GM12878 (cell line): Measurements from ENCODE around the gene PRM3. TPM values are rescaled to one million over a fixed set of nuclear protein-coding genes. Genes with fewer than 3 reads are reported as not detected.

Source experiments
- ATAC-seq: fragments of 200-7000 bp; cut with Tn5 transposase; 3 replicates; pipeline ENCODE4 v1.9.1; 2020; ENCODE audit warnings: mild to moderate bottlenecking, moderate library complexity
- BruUV-seq: library from RNA; stranded (reverse); fragments of 400-500 nt; replicated peaks from 2 replicates; lab custom pipeline; 2021; lab: Mats Ljungman, UMichigan
- CTCF ChIA-PET: fragments of 300-600 bp; sonication (Branson Sonifier 250); formaldehyde crosslinking; extraction: SDS; loops from one replicate; lab custom pipeline; 2021; ENCODE audit warnings: inconsistent platforms; lab: Yijun Ruan, JAX
- POLR2A ChIA-PET: fragments of 350-600 bp; formaldehyde crosslinking; extraction: SDS; loops from one replicate; lab custom pipeline; 2021; ENCODE audit warnings: inconsistent platforms; lab: Charles Lee
- RAD21 ChIA-PET: fragments of 300-600 bp; sonication (Branson Sonifier 250); formaldehyde crosslinking; loops from one replicate; lab custom pipeline; 2023; ENCODE audit warnings: antibody characterized with exemption; ENCODE audit not compliant: unreplicated experiment; lab: Charles Lee
- SMC1A ChIA-PET: fragments of 300-600 bp; sonication (Branson Sonifier 250); formaldehyde crosslinking; loops from one replicate; lab custom pipeline; 2023; ENCODE audit not compliant: unreplicated experiment, uncharacterized antibody; lab: Charles Lee
- DNase-seq: peaks from one replicate; pipeline ENCODE4 v3.0.0-alpha.2; 2011; ENCODE audit warnings: low read depth, low spot score
- FAIRE-seq: peaks from 3 replicates; lab custom pipeline; 2011; peaks lifted over from hg19 to GRCh38; lab: Jason Lieb, UNC
- H2AFZ ChIP-seq: 2 replicates; pipeline ENCODE4 v1.6.0; 2011; ENCODE audit warnings: low read depth, low read length, control low read depth; ENCODE audit not compliant: control insufficient read depth
- H3K27ac ChIP-seq: 2 replicates; pipeline ENCODE4 v1.5.1; 2011; ENCODE audit warnings: control low read depth; ENCODE audit not compliant: control insufficient read depth, insufficient read depth
- H3K27me3 ChIP-seq, 2 experiments: replicated peaks in 1 of 2; 2 replicates each; pipeline versions ENCODE4 v1.6.0 to v1.6.1; 2011; ENCODE audit warnings: low read length in 1 of 2; ENCODE audit not compliant: control insufficient read depth in 2 of 2, insufficient read depth in 2 of 2
- H3K36me3 ChIP-seq, 2 experiments: 2 replicates each; pipeline ENCODE4 v1.5.1; 2011; ENCODE audit warnings: low read length in 1 of 2; ENCODE audit not compliant: control insufficient read depth in 2 of 2, insufficient read depth in 2 of 2
- H3K4me1 ChIP-seq: 2 replicates; pipeline ENCODE4 v1.6.1; 2011; ENCODE audit warnings: mild to moderate bottlenecking, low read length, moderate library complexity, mixed read lengths; ENCODE audit not compliant: control insufficient read depth, insufficient read depth
- H3K4me2 ChIP-seq: 2 replicates; pipeline ENCODE4 v1.6.0; 2011; ENCODE audit warnings: control low read depth; ENCODE audit not compliant: control insufficient read depth, insufficient read depth
- H3K4me3 ChIP-seq: fragments of 200-600 bp; sonication (generic); 2 replicates; pipeline ENCODE4 v1.5.1; 2016
- H3K79me2 ChIP-seq: 2 replicates; pipeline ENCODE4 v1.6.0; 2011; ENCODE audit warnings: low read length; ENCODE audit not compliant: control insufficient read depth, insufficient read depth
- H3K9ac ChIP-seq: 2 replicates; pipeline ENCODE4 v1.8.0; 2011; ENCODE audit warnings: low read length, control low read depth, mixed read lengths; ENCODE audit not compliant: control insufficient read depth, insufficient read depth
- H3K9me3 ChIP-seq: replicated peaks from 3 replicates; pipeline ENCODE4 v1.5.1; 2011; ENCODE audit warnings: mild to moderate bottlenecking, low read length; ENCODE audit not compliant: control insufficient read depth, insufficient read depth
- H4K20me1 ChIP-seq: 2 replicates; pipeline ENCODE4 v1.6.0; 2011; ENCODE audit not compliant: control insufficient read depth, insufficient read depth
- BCL11A ChIP-seq: IDR thresholded peaks from 2 replicates; pipeline ENCODE4 v1.6.1; 2011; ENCODE audit warnings: low read depth, low read length
- CBFB ChIP-seq: IDR thresholded peaks from 2 replicates; pipeline ENCODE4 v1.6.1; 2016; ENCODE audit warnings: antibody characterized with exemption, low read depth
- CREM ChIP-seq: IDR thresholded peaks from 2 replicates; pipeline ENCODE4 v1.6.1; 2014; ENCODE audit warnings: antibody characterized with exemption, low read depth
- FOS ChIP-seq: IDR thresholded peaks from 3 replicates; pipeline ENCODE4 v1.6.1; 2011; ENCODE audit warnings: borderline replicate concordance; ENCODE audit not compliant: insufficient read length; ENCODE audit errors: extremely low read depth
- HCFC1 ChIP-seq: fragments of 150-350 bp; IDR thresholded peaks from 2 replicates; pipeline ENCODE4 v1.6.1; 2014; ENCODE audit warnings: low read length
- JUNB ChIP-seq: IDR thresholded peaks from 2 replicates; pipeline ENCODE4 v1.6.1; 2016; ENCODE audit warnings: antibody characterized with exemption, mild to moderate bottlenecking
- MXI1 ChIP-seq: fragments of 150-350 bp; IDR thresholded peaks from 2 replicates; pipeline ENCODE4 v1.6.1; 2011; ENCODE audit warnings: low read depth, mild to moderate bottlenecking, inconsistent platforms, low read length, improper control_type of control experiment
- NR2C2 ChIP-seq: IDR thresholded peaks from 2 replicates; pipeline ENCODE4 v1.6.1; 2011; ENCODE audit warnings: borderline replicate concordance, low read depth; ENCODE audit not compliant: control insufficient read depth, insufficient read length
- NR2F1 ChIP-seq: fragments of 450-650 bp; conservative IDR thresholded peaks from 2 replicates; pipeline ENCODE4 v1.6.1; 2017; ENCODE audit warnings: mild to moderate bottlenecking
- POU2F2 ChIP-seq: IDR thresholded peaks from 3 replicates; pipeline ENCODE4 v1.6.1; 2011; ENCODE audit warnings: low read depth, mild to moderate bottlenecking, low read length, borderline replicate concordance
- SMARCA5 ChIP-seq: fragments of 450-650 bp; IDR thresholded peaks from 2 replicates; pipeline ENCODE4 v1.6.1; 2017; ENCODE audit warnings: mild to moderate bottlenecking
- ZBED1 ChIP-seq: IDR thresholded peaks from 2 replicates; pipeline ENCODE4 v1.6.1; 2016; ENCODE audit warnings: borderline replicate concordance
- ZNF217 ChIP-seq: fragments of 450-650 bp; IDR thresholded peaks from 2 replicates; pipeline ENCODE4 v1.6.1; 2017; ENCODE audit warnings: antibody characterized with exemption, mild to moderate bottlenecking
- WGBS: methylation state at CpG from one replicate; pipeline ENCODE4 v1.1.6; 2016; ENCODE audit warnings: low lambda C conversion rate; ENCODE audit not compliant: insufficient replicate concordance, insufficient coverage; ENCODE audit errors: missing lambda C conversion rate; 5-methylcytosine and 5-hydroxymethylcytosine counted together
- in situ Hi-C: fragments of 300-500 bp; cut with MboI; formaldehyde crosslinking; loops from 9 replicates; pipeline ENCODE4 v1.14.3; 2018; ENCODE audit warnings: mixed read lengths
- intact Hi-C: fragments of 100-400 bp; cut with micrococcal nuclease; formaldehyde crosslinking; loops from one replicate; pipeline ENCODE4 v1.14.2; 2022; ENCODE audit not compliant: unreplicated experiment
- polyA plus RNA-seq, 11 experiments: library from polyadenylated mRNA; depleted of rRNA in 4 of 11; unstranded in 6 of 11; stranded (reverse) in 5 of 11; fragments of >200 nt; fragmentation: Nextera tagmentation in 4 of 11; fragmentation: Illumina TruSeq in 1 of 11; extraction: Ambion mirVana in 4 of 11; extraction: Trizol in 1 of 11; gene quantifications; 1 replicate in 1 of 11; 2 replicates in 10 of 11; pipeline versions ENCODE4 v1.2.1 to v1.2.3, GENCODE V29; 2011 to 2016; ENCODE audit warnings: inconsistent platforms in 2 of 11, missing spikeins in 2 of 11, low read depth in 1 of 11
- total RNA-seq, 4 experiments: library from RNA; depleted of rRNA in 3 of 4; stranded (reverse); fragments of >200 nt in 3 of 4; fragmentation: Illumina TruSeq in 1 of 4; extraction: Trizol in 1 of 4; gene quantifications; 2 replicates each; pipeline versions ENCODE4 v1.2.1 to v1.2.3, GENCODE V29; 2013 to 2021
- TF ChIP-seq, protein P1 (sequence below): IDR thresholded peaks from 2 replicates; pipeline ENCODE4 v1.6.1; 2012; ENCODE audit warnings: low read depth, low read length, improper control_type of control experiment
- TF ChIP-seq, protein P2 (sequence below), 3 experiments: IDR thresholded peaks in 2 of 3; conservative IDR thresholded peaks in 1 of 3; 2 replicates each; pipeline ENCODE4 v1.5.1; 2011; ENCODE audit warnings: low read depth in 3 of 3, low read length in 3 of 3, mild to moderate bottlenecking in 3 of 3, control low read depth in 2 of 3, moderate library complexity in 2 of 3, inconsistent platforms in 1 of 3, mixed read lengths in 1 of 3; ENCODE audit not compliant: control insufficient read depth in 2 of 3, insufficient read depth in 1 of 3; ENCODE audit errors: extremely low read depth in 1 of 3
- TF ChIP-seq, protein P3 (sequence below): fragments of 450-650 bp; IDR thresholded peaks from 2 replicates; pipeline ENCODE4 v1.6.1; 2017; ENCODE audit warnings: low read depth, mild to moderate bottlenecking, moderate library complexity
- TF ChIP-seq, protein P4 (sequence below): IDR thresholded peaks from 2 replicates; pipeline ENCODE4 v1.6.1; 2012; ENCODE audit warnings: low read depth, low read length, improper control_type of control experiment

PRM3 gene
- total and polyA plus RNA-seq, 10 of the 15 experiments (the other 5 are each of a cell fraction or from before 2014, with no cell fraction given): not detected

DNA sequence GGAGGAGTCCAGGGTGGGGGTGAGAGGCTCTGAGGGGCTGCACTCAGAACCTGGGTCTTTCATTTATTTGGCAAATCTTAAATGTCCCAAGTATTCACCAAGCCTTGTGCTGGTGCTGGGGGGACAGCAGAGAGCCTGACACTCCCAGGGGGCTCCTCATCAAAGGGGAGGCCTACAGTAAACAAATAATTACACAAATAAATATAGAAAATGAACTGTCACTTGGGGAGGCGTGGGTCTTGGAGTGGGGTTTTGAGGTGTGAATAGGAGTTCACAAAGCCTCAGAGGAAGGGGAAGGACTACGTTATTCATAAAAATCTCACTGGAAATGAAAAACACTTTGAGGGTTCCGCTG is 22.9 kb upstream of the PRM3 start:
- intact Hi-C loops: loop anchor here (5.0 kb wide), 2 partner anchors 94 to 219 kb away; no protein-coding TSS in a partner anchor
- H3K9me3 ChIP-seq: no peaks in the 10 kb centered on the region
- H3K4me2 ChIP-seq: no peak overlapping the region
- H3K4me1 ChIP-seq: peaks cover 48% of the 10 kb centered on the region
- H3K9ac ChIP-seq: no peak overlapping the region
- no peak overlapping the region for H3K27ac ChIP-seq
- WGBS: 86% methylated on average over 3 of the region's 3 CpGs
- H3K79me2 ChIP-seq: no peaks in the 10 kb centered on the region; the same call in 1 of the 2 replicates
- in situ Hi-C loops: no loop called here
- H3K27me3 ChIP-seq: no peaks in the 10 kb centered on the region
- DNase-seq: no peak
- H4K20me1 ChIP-seq: no peaks in the 10 kb centered on the region
- no peak overlapping the region for H3K4me3 ChIP-seq
- ChIA-PET CTCF (interaction anchor here (1.0 to 7.4 kb wide), 7 partner anchors 10 to 77 kb away, joined by 3 to 104 read pairs (median 15); partner anchors contain the start of gene SOCS1), RAD21 (interaction anchor here (1.5 to 6.8 kb wide), 11 partner anchors 11 to 332 kb away, joined by 4 to 206 read pairs (median 26); partner anchors contain the start of genes PRM2 and SOCS1), SMC1A (interaction anchor here (0.9 to 8.4 kb wide), 15 partner anchors 11 to 331 kb away, joined by 3 to 194 read pairs (median 23); partner anchors contain the start of gene SOCS1), POLR2A (interaction anchor here (0.5 to 6.0 kb wide), 7 partner anchors 10 to 70 kb away, joined by 4 to 85 read pairs (median 6); partner anchors contain the start of gene SOCS1)
- TF ChIP-seq BCL11A: no peak
- TF ChIP-seq ZBED1: no peak
- no peak for TF ChIP-seq CBFB
- TF ChIP-seq NR2F1: no peak
- TF ChIP-seq HCFC1: no peak
- TF ChIP-seq POU2F2: no peak
- TF ChIP-seq ZNF217: peak; percentile 71
- TF ChIP-seq, protein P1, sequence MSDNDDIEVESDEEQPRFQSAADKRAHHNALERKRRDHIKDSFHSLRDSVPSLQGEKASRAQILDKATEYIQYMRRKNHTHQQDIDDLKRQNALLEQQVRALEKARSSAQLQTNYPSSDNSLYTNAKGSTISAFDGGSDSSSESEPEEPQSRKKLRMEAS: no peak
- TF ChIP-seq, protein P2, sequence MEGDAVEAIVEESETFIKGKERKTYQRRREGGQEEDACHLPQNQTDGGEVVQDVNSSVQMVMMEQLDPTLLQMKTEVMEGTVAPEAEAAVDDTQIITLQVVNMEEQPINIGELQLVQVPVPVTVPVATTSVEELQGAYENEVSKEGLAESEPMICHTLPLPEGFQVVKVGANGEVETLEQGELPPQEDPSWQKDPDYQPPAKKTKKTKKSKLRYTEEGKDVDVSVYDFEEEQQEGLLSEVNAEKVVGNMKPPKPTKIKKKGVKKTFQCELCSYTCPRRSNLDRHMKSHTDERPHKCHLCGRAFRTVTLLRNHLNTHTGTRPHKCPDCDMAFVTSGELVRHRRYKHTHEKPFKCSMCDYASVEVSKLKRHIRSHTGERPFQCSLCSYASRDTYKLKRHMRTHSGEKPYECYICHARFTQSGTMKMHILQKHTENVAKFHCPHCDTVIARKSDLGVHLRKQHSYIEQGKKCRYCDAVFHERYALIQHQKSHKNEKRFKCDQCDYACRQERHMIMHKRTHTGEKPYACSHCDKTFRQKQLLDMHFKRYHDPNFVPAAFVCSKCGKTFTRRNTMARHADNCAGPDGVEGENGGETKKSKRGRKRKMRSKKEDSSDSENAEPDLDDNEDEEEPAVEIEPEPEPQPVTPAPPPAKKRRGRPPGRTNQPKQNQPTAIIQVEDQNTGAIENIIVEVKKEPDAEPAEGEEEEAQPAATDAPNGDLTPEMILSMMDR (IDR thresholded peaks at IDR 0.05 in 2 of 3, conservative IDR thresholded peaks at IDR 0.05 in 1 of 3; ENCODE audit: control insufficient read depth in 2 of 3, extremely low read depth in 1 of 3, insufficient read depth in 1 of 3, low read depth in 3 of 3, low read length in 3 of 3): no peak
- TF ChIP-seq CREM: no peak
- TF ChIP-seq, protein P3, sequence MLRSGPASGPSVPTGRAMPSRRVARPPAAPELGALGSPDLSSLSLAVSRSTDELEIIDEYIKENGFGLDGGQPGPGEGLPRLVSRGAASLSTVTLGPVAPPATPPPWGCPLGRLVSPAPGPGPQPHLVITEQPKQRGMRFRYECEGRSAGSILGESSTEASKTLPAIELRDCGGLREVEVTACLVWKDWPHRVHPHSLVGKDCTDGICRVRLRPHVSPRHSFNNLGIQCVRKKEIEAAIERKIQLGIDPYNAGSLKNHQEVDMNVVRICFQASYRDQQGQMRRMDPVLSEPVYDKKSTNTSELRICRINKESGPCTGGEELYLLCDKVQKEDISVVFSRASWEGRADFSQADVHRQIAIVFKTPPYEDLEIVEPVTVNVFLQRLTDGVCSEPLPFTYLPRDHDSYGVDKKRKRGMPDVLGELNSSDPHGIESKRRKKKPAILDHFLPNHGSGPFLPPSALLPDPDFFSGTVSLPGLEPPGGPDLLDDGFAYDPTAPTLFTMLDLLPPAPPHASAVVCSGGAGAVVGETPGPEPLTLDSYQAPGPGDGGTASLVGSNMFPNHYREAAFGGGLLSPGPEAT: no peak
- peak; percentile 58; the same call in 1 of the 2 replicates for TF ChIP-seq SMARCA5
- no peak for TF ChIP-seq FOS
- TF ChIP-seq, protein P4, sequence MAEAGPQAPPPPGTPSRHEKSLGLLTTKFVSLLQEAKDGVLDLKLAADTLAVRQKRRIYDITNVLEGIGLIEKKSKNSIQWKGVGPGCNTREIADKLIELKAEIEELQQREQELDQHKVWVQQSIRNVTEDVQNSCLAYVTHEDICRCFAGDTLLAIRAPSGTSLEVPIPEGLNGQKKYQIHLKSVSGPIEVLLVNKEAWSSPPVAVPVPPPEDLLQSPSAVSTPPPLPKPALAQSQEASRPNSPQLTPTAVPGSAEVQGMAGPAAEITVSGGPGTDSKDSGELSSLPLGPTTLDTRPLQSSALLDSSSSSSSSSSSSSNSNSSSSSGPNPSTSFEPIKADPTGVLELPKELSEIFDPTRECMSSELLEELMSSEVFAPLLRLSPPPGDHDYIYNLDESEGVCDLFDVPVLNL: no peak
- no peak for TF ChIP-seq MXI1
- no peak for TF ChIP-seq JUNB
- no peak for TF ChIP-seq NR2C2
- ATAC-seq: no peak
- H2AFZ ChIP-seq: no peak overlapping the region
- BruUV-seq: no TSS peak
- H3K36me3 ChIP-seq: no peaks in the 10 kb centered on the region
- no peak for FAIRE-seq
